Measurements from ENCODE around the gene TSPAN18.

- TF ChIP-seq YY1 (IDR thresholded peaks at IDR 0.05; ENCODE audit: insufficient read depth, insufficient read length) (no peak), ZNF274 (IDR thresholded peaks at IDR 0.05; ENCODE audit: low read depth, low read length) (no peak)
These were observed 10.0 kb downstream of the TSPAN18 start for GRCh38 chr11:44736791-44737190.
